HFF-Myc (cell line): Measurements from ENCODE around the gene HMCES.

ENCODE experiments used
- DNase-seq: peaks from one replicate; pipeline ENCODE4 v3.0.0-alpha.2; 2011; ENCODE audit warnings: low read depth; ENCODE audit errors: extremely low read depth
- H3K4me3 ChIP-seq: replicated peaks from 2 replicates; pipeline ENCODE4 v1.5.1; 2011; ENCODE audit warnings: low read depth, mild to moderate bottlenecking, control low read depth, low read length
- CTCF ChIP-seq: IDR thresholded peaks from 2 replicates; pipeline ENCODE4 v1.5.1; 2012; ENCODE audit warnings: mild to moderate bottlenecking, low read depth, low read length, control low read depth; ENCODE audit errors: missing control alignments

Gene HMCES

DNA sequence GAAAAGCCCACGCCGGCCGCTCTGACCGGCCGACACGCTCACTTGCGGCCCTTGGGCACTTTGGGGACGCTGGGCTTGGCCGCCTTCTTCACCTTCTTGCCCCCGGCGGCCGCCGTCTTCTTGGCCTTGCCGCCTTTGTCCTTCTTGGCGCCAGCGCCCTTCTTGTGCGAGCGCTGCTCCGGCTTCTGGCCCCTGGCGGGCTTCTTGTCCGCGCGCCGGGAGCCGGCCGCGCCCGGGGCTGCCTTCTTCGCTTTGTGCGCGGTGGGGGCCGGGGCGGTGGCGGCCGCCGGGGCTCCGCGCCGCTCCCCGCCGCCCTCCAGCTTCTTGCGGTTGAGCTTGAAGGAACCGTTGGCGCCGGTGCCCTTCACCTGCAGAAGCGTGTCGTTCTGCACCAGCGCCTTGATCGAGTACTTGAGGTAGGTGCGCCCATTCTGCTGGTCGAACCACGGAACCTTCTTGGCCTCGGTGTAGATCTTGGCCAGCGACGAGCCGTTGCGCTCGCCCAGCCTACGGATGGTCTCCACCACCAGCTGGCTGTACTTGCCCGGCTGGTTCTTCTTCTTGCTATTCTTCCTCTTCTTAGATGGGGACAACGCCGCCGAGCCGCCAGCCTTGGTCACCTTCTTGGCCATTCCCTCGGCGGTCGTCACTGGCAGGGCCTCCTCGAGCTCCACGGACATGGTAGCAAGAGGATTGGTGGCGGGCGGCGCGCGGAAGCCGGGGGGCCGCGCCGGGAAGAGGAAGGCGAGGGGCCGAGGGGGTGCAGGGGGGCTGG is 36.7 kb downstream of the HMCES start:
- H3K4me3 ChIP-seq: peak overlapping the region; percentile 89
- no peak for TF ChIP-seq CTCF
- DNase-seq: no peak

GRCh38 chr3:129315998-129316247 is 37.3 kb downstream of the HMCES start:
- H3K4me3 ChIP-seq: peak overlapping the region; percentile 89
- TF ChIP-seq CTCF: no peak
- no peak for DNase-seq

GRCh38 chr3:129316248-129317013 is 37.8 kb downstream of the HMCES start:
- TF ChIP-seq CTCF: peak; percentile 55
- H3K4me3 ChIP-seq: peak overlapping the region; percentile 89
- peak; percentile 53 for DNase-seq

DNA sequence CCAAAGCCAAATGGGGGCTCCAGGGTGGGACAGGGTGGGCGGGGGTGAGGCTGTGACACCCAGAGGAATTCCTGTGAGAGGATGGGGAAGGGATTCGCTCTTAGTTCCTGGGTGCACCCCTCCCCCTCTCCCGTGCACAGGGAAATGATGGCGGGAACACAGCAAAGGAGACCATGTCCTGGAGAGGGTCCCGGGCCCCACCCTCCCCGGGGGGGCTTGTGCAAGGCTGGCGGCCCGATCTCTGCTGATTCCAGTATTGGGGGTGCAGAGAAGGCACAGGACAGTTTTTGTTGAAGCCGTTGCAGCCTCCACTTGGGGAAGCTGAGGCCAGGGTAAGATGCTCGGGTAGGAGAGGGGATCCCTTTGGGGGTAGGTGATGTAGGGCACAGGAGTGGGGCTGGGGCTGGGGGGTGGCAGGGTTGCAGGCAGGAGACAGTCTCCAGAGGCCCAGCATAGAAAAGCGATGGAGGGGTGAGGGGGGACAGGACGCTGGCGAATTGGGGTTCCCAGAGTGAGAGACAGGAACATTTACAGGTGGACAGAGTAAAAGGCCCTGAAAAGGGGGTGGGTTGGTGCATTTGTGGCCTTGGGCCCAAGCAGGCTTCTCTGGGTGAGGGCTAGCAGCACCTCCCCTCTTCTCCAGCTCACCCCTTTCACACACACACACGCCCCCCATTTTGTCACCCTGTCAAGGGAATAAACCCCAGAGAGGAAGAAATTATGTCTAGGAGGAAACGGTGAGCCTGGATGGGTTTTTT is 38.5 kb downstream of the HMCES start:
- H3K4me3 ChIP-seq: peak overlapping the region; percentile 89
- DNase-seq: no peak
- no peak for TF ChIP-seq CTCF

DNA sequence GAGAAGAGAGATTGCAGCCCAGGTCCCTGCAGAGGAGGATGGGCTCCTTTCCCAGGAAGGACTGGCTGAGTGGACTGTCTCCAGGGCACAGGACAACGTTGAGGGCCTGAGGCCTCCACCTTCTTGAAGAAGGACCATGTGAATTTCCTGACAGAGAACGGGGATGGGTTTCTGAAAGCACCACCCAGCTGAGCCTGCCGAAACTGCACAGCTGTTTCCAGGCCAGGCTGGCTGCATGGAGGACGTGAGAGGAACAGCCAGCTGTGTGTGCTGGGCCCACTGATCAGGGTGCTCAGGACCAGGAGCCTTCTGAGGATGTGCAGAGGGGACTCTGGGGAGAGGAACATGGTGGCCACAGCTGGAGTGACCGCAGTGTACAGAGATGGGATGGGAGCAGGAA is 39.2 kb downstream of the HMCES start:
- no peak overlapping the region for H3K4me3 ChIP-seq
- no peak for DNase-seq
- TF ChIP-seq CTCF: no peak

- DNase-seq: no peak
- no peak for TF ChIP-seq CTCF
- no peak overlapping the region for H3K4me3 ChIP-seq
These were observed 40.3 kb downstream of the HMCES start for GRCh38 chr3:129318921-129319320.
